ENCODE data around the gene COL26A1. TPM values are rescaled to one million over a fixed set of nuclear protein-coding genes. Genes with fewer than 3 reads are reported as not detected.
A peak's percentile ranks its signal among the peaks of the same experiment; 100 is the strongest.
"Not testable (repeated sequence)": the region's sequence is repeated elsewhere in the genome, so short reads cannot be mapped to it uniquely, and the experiment has no call there.

The COL26A1 gene
- total RNA-seq, 1 experiment from 2014 or later, result 0.43 TPM

DNA sequence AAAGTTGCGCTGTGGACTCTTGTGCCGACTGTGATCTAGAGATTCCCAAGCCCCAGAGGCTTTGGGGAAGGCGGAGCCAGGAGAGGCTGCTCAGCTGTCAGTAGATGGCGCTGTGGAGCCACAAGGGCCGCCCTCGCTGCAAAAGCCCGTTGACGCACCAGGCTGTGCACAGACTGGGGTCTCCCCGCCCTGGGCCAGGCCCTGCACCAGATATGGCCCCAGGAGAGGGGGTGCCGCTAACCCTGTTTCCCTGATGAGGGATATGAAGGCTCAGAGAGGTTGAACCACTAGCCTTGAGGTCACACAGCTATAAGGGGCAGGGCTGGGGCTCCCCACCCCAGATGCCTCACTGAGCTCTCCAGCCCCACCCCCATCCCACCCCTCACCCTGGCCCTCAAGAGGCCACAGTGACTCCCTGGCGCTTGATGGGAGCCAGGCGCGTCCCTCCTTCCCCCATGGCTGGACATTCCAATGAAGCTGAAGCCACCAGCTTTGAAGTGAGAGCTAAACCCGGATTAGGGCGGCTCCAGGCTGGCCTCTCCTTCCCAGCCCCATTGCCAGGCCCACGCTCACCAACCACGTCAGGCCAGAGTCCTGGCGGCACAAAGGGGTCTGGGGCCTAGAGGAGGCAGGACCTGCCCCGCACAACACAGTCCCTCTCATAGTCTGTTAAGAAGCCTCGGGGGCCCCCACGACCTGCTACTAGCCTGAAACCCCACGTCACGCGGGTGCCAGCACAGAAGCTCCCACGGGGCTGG is 240.0 kb downstream of the COL26A1 start:
- Histone ChIP-seq H3K4me1 (ENCODE audit: insufficient read depth, low read length, poor library complexity, severe bottlenecking) (peaks cover 3% of the 10 kb centered on the region), H3K27ac (ENCODE audit: low read depth, low read length, poor library complexity, severe bottlenecking) (no peak overlapping the region), H3K4me3 (ENCODE audit: low read depth, low read length, poor library complexity, severe bottlenecking) (no peak overlapping the region), H3K27me3 (replicated peaks; ENCODE audit: insufficient read depth, low read depth, low read length, poor library complexity) (no peaks in the 10 kb centered on the region), H3K36me3 (ENCODE audit: insufficient read depth, low read length, poor library complexity, severe bottlenecking) (no peaks in the 10 kb centered on the region), H3K9me3 (ENCODE audit: low read depth, low read length, poor library complexity, severe bottlenecking) (no peaks in the 10 kb centered on the region)
- DNase-seq (ENCODE audit: low spot score), result peak; percentile 90
- intact Hi-C loops (cut with micrococcal nuclease; ENCODE audit: unreplicated experiment), result loop anchor here (1.0 to 10.0 kb wide), 4 partner anchors 85 to 670 kb away; partner anchors contain the start of gene CUX1
- CTCF ChIA-PET, result interaction anchor here (0.5 to 1.3 kb wide), 9 partner anchors 34 to 668 kb away, joined by 3 to 10 read pairs (median 4); no protein-coding TSS in a partner anchor
- TF ChIP-seq, protein P1, sequence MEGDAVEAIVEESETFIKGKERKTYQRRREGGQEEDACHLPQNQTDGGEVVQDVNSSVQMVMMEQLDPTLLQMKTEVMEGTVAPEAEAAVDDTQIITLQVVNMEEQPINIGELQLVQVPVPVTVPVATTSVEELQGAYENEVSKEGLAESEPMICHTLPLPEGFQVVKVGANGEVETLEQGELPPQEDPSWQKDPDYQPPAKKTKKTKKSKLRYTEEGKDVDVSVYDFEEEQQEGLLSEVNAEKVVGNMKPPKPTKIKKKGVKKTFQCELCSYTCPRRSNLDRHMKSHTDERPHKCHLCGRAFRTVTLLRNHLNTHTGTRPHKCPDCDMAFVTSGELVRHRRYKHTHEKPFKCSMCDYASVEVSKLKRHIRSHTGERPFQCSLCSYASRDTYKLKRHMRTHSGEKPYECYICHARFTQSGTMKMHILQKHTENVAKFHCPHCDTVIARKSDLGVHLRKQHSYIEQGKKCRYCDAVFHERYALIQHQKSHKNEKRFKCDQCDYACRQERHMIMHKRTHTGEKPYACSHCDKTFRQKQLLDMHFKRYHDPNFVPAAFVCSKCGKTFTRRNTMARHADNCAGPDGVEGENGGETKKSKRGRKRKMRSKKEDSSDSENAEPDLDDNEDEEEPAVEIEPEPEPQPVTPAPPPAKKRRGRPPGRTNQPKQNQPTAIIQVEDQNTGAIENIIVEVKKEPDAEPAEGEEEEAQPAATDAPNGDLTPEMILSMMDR (conservative IDR thresholded peaks at IDR 0.05; ENCODE audit: low read depth, low read length), result peak; percentile 95
- TF ChIP-seq EZH2 (IDR thresholded peaks at IDR 0.05; ENCODE audit: borderline replicate concordance, low read depth, low read length, poor library complexity, severe bottlenecking), result no peak
- BruUV-seq (replicated peaks), result no TSS peak
- POLR2A ChIA-PET (ENCODE audit: low non-redundant PET), result no interaction called here

DNA sequence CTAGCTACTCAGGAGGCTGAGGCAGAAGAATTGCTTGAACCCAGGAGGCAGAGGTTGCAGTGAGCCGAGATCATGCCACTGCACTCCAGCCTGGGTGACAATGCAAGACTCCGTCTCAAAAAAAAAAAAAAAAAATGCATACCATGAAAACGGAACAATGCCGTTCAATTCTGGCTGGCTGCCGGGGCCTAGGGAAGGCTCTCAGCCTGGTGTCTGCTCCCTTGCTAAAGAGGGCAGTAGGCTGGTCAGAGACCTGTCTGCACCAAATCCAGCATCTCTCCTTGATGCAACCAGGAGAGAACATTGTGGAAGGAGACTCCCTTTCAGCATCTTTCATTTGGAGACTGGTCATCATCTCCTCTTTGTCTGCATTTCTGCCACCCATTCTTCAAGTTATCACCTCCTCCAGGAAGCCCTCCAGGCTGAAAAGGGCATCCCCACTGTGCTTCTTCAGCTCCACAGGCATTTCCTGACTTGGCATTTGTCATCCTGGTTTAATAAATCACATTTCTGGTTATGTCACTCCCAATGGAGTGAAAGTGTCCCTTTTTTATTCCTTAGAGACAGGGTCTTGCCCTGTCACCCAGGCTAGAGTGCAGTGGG is 241.8 kb downstream of the COL26A1 start:
- Histone ChIP-seq H3K27ac (ENCODE audit: low read depth, low read length, poor library complexity, severe bottlenecking) (no peak overlapping the region), H3K9me3 (ENCODE audit: low read depth, low read length, poor library complexity, severe bottlenecking) (no peaks in the 10 kb centered on the region), H3K4me1 (ENCODE audit: insufficient read depth, low read length, poor library complexity, severe bottlenecking) (peaks cover 3% of the 10 kb centered on the region), H3K4me3 (ENCODE audit: low read depth, low read length, poor library complexity, severe bottlenecking) (no peak overlapping the region), H3K27me3 (replicated peaks; ENCODE audit: insufficient read depth, low read depth, low read length, poor library complexity) (no peaks in the 10 kb centered on the region), H3K36me3 (ENCODE audit: insufficient read depth, low read length, poor library complexity, severe bottlenecking) (no peaks in the 10 kb centered on the region)
- POLR2A ChIA-PET (ENCODE audit: low non-redundant PET), result no interaction called here
- no peak for TF ChIP-seq EZH2 (IDR thresholded peaks at IDR 0.05; ENCODE audit: borderline replicate concordance, low read depth, low read length, poor library complexity, severe bottlenecking)
- TF ChIP-seq, protein P1 (conservative IDR thresholded peaks at IDR 0.05; ENCODE audit: low read depth, low read length), result no peak
- DNase-seq (ENCODE audit: low spot score), result peak; percentile 52
- intact Hi-C loops (cut with micrococcal nuclease; ENCODE audit: unreplicated experiment), result loop anchor here (5.0 to 10.0 kb wide), 2 partner anchors 83 to 210 kb away; partner anchors contain the start of gene CUX1
- CTCF ChIA-PET, result interaction anchor here (0.6 to 0.7 kb wide), 2 partner anchors 190 to 331 kb away, joined by 3 to 4 read pairs; no protein-coding TSS in a partner anchor
- no TSS peak for BruUV-seq (replicated peaks)

DNA sequence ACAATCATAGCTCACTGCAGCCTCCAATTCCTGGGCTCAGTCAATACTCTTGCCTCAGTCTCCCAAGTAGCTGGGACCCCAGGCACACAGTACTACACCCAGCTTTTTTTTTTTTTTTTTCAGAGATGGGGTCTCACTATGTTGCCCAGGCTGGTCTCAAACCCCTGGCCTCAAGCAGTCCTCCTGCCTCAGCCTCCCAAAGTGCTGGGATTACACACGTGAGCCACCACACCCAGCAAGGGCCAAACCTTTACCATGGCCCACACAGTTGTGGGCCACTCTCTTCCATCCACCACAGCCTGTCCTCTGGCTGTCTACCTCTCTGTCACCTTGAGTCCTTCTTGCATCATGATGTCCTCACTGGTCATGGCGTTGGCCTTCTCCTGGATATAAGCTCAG is 242.3 kb downstream of the COL26A1 start:
- H3K36me3 ChIP-seq (ENCODE audit: insufficient read depth, low read length, poor library complexity, severe bottlenecking); H3K4me3 ChIP-seq (ENCODE audit: low read depth, low read length, poor library complexity, severe bottlenecking); H3K4me1 ChIP-seq (ENCODE audit: insufficient read depth, low read length, poor library complexity, severe bottlenecking); POLR2A ChIA-PET (ENCODE audit: low non-redundant PET); H3K27me3 ChIP-seq (replicated peaks; ENCODE audit: insufficient read depth, low read depth, low read length, poor library complexity); BruUV-seq (replicated peaks); H3K27ac ChIP-seq (ENCODE audit: low read depth, low read length, poor library complexity, severe bottlenecking); H3K9me3 ChIP-seq (ENCODE audit: low read depth, low read length, poor library complexity, severe bottlenecking); DNase-seq (ENCODE audit: low spot score): not testable (repeated sequence)
- intact Hi-C loops (cut with micrococcal nuclease; ENCODE audit: unreplicated experiment), result loop anchor here (5.0 to 10.0 kb wide), 2 partner anchors 82 to 210 kb away; partner anchors contain the start of gene CUX1
- CTCF ChIA-PET, result interaction anchor here (0.6 to 0.7 kb wide), 2 partner anchors 190 to 330 kb away, joined by 3 to 4 read pairs; no protein-coding TSS in a partner anchor

All from A673 (cell line).